Bronchial epithelial cell (primary cell): ENCODE data around the gene DNAJB8. TPM values are rescaled to one million over a fixed set of nuclear protein-coding genes. Genes with fewer than 3 reads are reported as not detected.

Experiments used
- DNase-seq: peaks from one replicate; pipeline ENCODE4 v3.0.0-alpha.2; 2010; ENCODE audit warnings: low read depth
- FAIRE-seq: peaks from 2 replicates; lab custom pipeline; 2011; peaks lifted over from hg19 to GRCh38; lab: Jason Lieb, UNC
- H3K27me3 ChIP-seq: 2 replicates; pipeline ENCODE4 v1.5.1; 2011; ENCODE audit warnings: low read length; ENCODE audit not compliant: control insufficient read depth, insufficient read depth
- H3K36me3 ChIP-seq: 2 replicates; pipeline ENCODE4 v1.5.1; 2011; ENCODE audit warnings: low read length; ENCODE audit not compliant: control insufficient read depth, insufficient read depth
- H3K4me3 ChIP-seq: 2 replicates; pipeline ENCODE4 v1.5.1; 2011; ENCODE audit warnings: mild to moderate bottlenecking, low read depth, low read length, control low read depth
- CTCF ChIP-seq: IDR thresholded peaks from 2 replicates; pipeline ENCODE4 v1.5.1; 2011; ENCODE audit warnings: mild to moderate bottlenecking, moderate library complexity, low read length, control low read depth, inconsistent platforms; ENCODE audit not compliant: insufficient read depth, severe bottlenecking
- total RNA-seq: library from RNA; depleted of rRNA; stranded (reverse); fragments of >200 nt; gene quantifications from 2 replicates; pipeline ENCODE4 v1.2.1, GENCODE V29; 2014

Gene DNAJB8
- total RNA-seq, 1 donor from 2014 or later, result not detected

- no peak for DNase-seq
- no peaks in the 10 kb centered on the region for H3K27me3 ChIP-seq
- H3K36me3 ChIP-seq, result no peaks in the 10 kb centered on the region
- no peak overlapping the region for H3K4me3 ChIP-seq
- TF ChIP-seq CTCF, result no peak
- FAIRE-seq, result no peak
Measured at GRCh38 chr3:128415773-128416577, 50.7 kb downstream of the DNAJB8 start.

- H3K27me3 ChIP-seq, result no peaks in the 10 kb centered on the region
- DNase-seq (no peak), FAIRE-seq (no peak)
- no peaks in the 10 kb centered on the region for H3K36me3 ChIP-seq
- TF ChIP-seq CTCF, result no peak
- H3K4me3 ChIP-seq, result no peak overlapping the region
Measured at GRCh38 chr3:128415200-128415772, 51.4 kb downstream of the DNAJB8 start.

GRCh38 chr3:128413413-128414205 is 53.1 kb downstream of the DNAJB8 start:
- FAIRE-seq (no peak), DNase-seq (no peak)
- H3K4me3 ChIP-seq, result no peak overlapping the region
- H3K27me3 ChIP-seq, result no peaks in the 10 kb centered on the region
- H3K36me3 ChIP-seq, result no peaks in the 10 kb centered on the region
- TF ChIP-seq CTCF, result no peak

GRCh38 chr3:128413003-128413370 is 53.7 kb downstream of the DNAJB8 start:
- FAIRE-seq (no peak), DNase-seq (no peak)
- Histone ChIP-seq H3K4me3 (no peak overlapping the region), H3K36me3 (no peaks in the 10 kb centered on the region), H3K27me3 (no peaks in the 10 kb centered on the region)
- TF ChIP-seq CTCF, result no peak

Other genes with a start within 250 kb of the DNAJB8 start
- gene GATA2, start 26.3 kb upstream of the DNAJB8 start, total RNA-seq, result under 0.01 TPM in 1 of 2 replicates, not detected in the other
- gene RPN1, start 183.9 kb upstream of the DNAJB8 start, total RNA-seq, result 506 and 514 TPM in 2 replicates